Activated T-cell treated with anti-CD3 and anti-CD28 coated beads, Interleukin-2, amount 50 U/mL, for 48 hours (primary cell): ENCODE results near the gene GRK1.

ENCODE experiments used
- DNase-seq, 2 experiments: peaks; one replicate each; pipeline ENCODE4 v3.0.0-alpha.2; 2020

GRK1 gene

DNA sequence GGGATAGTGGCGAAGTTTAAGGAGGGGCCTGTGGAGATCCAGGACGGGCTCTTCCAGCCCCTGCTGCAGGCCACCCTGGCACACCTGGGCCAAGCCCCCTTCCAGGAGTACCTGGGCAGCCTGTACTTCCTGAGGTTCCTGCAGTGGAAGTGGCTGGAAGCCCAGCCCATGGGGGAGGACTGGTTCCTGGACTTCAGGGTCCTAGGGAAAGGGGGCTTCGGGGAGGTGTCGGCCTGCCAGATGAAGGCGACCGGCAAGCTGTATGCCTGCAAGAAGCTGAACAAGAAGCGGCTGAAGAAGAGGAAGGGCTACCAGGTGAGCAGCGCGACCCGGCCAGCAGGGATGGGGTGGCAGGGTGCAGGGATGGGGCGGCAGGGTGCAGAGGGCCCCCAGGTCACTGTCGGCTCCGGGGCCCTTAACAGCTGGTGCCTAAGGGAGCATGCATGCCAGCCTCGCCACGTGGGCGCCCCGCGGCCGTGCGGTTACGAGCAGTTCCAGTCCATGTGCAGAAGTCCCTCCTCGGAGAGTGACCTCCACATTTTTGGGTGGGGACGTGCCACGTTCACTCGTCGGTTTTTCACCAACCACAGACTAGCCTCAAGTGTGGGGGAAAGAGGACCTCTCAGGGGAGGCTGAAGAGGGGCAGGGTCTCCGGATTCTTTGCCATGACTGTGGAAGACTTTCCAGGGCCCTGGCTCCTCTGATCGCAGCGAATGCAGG, 912 bp downstream of the GRK1 start:
- DNase-seq: no peak

DNA sequence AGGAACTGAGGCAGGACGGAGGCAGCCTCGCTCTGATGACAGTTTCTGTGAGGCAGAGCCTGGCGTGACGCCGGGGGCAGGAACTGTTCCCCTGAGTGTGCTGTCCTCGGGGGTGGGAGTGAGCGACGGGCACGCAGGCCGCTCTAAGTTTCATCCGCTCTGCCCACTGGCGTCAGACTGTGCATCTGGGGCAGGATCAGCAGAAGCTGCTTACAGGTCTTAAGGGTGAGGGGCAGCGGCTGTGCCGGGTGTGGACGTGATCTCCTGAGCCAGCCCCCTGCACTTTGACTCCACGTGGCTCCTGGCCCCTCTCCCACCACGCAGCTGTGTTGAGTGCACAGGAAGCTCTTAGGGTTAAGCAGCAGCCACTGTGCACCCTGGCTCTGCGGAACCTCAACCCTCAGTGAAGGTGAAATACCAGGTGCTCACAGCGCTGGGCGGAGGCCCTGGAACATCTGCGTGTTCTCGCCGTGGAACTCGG, 1.5 kb downstream of the GRK1 start:
- DNase-seq: no peak

DNA sequence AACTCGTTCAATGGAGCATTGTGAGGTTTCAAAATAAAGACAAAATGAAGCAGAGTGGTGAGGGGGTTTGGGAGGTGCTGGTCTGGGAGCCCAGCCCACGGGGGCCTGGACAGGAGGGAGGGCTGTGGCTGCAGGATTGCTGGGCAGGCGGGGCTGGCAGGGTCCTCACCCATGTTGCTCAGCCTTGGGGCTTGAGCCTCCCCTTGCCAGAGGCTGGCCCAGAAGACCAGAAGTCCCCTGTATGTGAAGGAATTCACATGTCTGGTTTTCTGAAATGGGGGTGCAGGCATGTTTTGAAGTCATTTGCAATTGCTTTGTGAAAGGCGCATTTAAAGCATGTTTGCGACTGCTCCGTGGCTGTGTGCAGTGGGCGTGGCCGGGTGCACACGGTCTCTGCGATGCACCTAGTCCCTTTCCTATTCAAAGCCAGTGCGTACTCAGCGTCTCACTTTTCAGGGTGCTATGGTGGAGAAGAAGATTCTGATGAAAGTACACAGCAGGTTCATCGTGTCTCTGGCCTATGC, 2.3 kb downstream of the GRK1 start:
- no peak for DNase-seq

DNA sequence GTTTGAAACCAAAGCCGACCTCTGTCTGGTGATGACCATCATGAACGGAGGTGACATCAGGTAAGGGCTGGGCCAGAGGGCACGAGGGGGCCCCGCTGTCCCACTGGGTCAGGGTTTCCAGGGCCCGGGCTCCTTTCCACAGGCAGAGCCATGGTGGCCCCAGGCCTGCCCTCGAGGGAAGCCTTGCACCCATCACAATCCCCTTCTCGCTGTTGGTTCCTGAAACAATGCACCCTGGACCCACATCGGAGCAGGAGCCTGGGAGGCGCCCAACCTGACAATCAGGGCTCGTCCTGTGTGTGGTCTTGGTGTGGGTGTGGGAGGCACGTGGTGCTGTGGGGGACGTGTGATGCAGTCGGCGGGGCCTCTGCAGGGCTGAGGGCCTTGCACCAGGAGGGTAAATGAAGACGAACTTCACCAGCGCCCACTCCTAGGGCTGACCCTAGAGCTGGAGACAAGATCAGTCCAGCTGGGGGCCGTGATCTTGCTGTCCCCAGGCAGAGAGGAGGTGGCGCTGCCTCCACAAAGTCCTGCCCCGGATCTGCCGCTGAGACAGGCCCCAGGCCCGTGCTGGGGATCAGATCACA, 2.8 kb downstream of the GRK1 start:
- DNase-seq: no peak

DNA sequence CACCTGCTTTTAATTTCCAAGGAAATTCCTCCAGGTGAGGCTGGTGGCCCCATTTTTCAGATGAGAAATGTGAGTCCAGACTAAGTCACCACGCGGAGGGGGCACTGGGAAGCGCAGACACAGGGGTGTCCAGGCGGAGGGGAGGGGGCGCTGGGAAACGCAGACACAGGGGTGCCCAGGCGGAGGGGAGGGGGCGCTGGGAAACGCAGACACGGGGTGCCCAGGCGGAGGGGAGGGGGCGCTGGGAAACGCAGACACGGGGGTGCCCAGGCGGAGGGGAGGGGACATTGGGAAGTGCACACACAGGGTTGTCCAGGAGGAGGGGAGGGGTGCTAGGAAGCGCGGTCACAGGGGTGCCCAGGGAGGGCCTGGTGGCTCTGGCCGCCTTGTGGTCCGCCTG, 3.5 kb downstream of the GRK1 start:
- DNase-seq: no peak

DNA sequence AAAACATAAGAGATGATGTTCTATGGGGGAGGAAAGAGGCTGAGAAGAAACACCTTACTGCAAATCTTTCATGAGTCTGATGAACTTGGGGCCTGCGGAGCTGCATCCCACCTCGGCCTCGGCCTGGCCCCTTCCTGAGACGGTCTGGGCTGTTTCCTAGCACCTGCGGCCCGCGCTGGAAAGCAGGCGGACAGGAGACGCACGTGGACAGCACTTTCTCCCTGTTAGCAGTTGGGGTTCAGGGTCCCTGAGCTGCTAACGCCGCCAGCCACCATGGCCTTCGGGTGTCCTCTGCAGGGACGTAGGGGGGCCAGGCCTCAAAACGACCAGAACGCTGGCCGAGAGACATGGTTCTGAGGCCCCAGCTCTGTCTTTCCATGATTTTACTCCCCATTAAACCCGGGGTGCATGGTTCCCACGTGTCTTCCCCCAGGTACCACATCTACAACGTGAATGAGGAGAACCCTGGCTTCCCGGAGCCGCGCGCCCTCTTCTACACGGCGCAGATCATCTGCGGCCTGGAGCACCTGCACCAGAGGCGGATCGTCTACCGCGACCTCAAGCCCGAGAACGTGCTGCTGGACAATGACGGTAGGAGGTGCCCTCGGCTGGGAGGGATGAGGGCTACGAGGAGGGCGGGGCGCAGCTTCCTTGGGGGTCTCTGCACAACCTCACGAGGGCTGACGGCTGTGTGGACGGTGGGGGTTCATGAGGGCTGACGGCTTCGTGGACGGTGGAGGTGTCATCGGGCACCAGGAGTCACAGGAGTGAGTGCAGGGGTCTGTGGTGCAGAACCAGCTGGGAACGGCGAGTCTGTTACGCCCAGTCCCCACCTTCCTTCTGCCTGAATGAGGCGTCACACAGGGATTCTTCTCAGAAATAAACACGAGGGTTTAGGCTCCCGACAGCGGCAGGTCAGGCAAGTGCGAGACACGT, 4.3 kb downstream of the GRK1 start:
- DNase-seq: no peak

DNA sequence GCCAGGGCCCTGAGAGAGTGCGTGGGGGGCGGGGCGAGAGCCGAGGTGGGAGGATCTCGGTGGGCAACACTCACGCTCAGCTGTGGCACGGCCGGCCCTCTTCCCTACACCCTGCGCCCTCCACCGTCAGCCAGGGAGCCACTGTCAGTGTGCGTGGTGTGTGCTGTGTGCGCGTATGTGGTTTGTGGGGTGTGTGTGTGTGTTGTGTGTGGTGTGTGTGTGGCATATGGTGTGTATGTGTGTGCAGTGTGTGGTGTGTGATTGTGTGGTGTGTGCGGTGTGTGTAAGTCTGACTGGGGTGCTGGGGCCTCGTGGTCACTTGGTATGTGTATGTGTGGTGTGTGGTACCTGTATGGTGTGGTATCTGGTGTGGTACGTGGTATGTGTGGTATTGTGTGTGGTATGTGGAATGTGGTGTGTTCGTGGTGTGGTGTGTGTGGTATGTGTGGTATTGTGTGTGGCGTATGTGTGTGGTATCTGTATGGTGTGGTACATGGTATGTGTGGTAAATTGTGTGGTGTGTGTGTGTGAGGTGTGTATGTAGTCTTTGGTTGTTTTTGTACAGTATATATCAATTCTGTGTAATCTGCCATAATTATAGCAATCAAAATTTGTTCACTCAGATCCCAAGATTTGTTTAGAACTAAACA, 5.1 kb downstream of the GRK1 start:
- no peak for DNase-seq

DNA sequence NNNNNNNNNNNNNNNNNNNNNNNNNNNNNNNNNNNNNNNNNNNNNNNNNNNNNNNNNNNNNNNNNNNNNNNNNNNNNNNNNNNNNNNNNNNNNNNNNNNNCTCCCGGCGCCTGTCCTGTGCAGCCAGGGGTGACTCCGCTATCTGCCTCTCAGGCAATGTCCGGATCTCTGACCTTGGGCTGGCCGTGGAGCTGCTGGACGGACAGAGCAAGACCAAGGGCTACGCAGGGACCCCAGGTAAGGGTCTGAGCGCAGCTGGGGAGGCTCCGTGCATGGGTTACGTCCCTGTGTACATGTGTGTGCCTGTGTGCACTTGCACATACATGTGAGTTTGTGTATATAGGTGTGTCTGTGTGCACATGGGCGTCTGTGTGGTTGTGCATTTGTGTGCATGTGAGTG, 55.9 kb downstream of the GRK1 start:
- no peak for DNase-seq

DNA sequence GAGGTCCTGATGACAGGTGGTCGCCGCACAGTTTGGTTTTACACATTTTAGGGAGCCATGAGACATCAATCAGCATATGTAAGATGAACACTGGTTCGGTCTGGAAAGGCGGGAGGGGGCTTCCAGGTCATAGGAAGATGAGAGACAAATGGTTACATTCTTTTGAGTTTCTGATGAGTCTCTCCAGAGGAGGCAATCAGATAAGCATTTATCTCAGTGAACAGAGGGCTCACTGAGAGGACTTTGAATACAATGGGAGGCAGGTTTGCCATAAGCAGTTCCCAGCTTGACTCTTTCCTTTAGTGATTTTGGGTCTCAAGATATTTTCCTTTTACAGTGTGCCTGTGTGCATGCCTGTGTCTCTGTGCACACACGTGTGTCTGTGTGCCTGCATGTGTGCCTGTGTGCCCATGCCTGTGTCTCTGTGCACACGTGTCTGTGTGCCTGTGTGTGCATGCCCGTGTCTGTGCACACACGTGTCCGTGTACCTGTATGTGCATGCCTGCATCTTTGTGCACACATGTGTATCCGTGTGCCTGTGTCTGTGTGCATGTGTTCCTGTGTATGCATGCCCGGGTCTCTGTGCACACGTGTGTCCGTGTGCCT, 56.5 kb downstream of the GRK1 start:
- no peak for DNase-seq

DNA sequence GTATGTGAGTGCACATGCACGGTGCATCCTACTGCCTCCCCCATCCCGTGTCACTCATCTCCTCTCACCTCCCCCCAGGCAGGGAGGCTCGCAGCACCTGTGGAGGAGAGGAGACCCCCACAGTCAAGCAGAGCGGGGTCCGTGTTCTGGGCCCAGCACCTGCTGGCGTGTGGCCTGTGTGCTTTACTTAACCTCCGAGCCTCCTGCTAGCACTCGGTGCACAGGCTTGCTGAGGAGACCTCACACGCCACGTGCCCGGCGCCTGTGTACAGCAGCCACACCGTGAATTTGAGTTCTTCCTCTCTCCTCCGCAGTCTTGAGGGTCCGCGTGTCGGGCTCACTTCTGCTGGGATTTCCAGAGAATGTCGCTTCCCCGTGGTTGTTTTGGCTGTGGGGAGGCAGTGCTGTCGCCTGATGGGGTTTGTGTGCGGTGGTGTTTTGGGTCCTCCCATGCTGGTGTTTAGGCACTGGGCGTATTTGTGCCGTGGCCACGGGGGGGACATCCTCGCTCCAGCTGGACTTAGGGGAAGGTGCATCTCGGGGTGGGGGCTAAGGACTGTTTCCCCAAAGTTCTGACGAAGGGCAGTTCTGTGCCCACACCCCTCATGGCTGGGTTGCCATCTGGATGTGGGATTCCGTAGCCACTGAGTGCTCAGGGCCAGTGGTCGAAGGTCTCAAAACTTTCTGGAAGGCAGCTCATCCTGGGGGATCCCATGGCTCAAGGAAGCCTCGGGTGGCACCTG, 57.2 kb downstream of the GRK1 start:
- DNase-seq: no peak

DNA sequence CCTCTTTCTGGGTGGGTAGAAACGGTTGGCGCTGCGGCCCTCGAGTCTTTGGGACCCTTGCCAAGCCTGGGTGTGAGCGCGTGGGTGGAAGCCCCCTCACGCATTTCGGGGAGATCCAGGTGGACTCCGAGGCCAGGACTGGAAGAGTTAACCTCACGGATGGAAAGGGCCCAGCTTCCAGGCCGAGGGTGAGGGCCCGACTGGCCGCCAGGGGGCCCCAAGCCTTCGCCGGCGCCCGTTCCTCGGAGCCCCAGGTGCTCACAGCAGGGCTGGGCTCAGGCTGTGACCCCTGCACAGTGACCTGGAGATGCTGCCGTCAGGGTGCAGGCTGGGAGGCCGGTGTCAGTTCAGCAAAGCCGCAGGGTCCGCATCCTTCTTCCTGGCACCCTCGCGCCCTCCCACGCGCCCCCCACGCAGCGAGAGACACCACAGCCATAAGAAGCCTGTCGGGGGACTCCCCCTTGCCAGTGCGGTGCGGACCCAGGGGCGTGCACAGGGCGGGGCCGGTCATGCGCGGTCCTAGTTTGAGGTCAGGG, 57.8 kb downstream of the GRK1 start:
- DNase-seq: peak; percentile 92

DNA sequence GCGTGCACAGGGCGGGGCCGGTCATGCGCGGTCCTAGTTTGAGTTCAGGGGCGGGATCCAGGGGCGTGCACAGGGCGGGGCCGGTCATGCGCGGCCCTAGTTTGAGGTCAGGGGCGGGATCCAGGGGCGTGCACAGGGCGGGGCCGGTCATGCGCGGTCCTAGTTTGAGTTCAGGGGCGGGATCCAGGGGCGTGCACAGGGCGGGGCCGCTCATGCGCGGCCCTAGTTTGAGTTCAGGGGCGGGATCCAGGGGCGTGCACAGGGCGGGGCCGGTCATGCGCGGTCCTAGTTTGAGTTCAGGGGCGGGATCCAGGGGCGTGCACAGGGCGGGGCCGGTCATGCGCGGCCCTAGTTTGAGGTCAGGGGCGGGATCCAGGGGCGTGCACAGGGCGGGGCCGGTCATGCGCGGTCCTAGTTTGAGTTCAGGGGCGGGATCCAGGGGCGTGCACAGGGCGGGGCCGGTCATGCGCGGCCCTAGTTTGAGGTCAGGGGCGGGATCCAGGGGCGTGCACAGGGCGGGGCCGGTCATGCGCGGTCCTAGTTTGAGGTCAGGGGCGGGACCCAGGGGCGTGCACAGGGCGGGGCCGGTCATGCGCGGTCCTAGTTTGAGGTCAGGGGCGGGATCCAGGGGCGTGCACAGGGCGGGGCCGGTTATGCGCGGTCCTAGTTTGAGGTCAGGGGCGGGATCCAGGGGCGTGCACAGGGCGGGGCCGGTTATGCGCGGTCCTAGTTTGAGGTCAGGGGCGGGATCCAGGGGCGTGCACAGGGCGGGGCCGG, 58.5 kb downstream of the GRK1 start:
- DNase-seq: peak; percentile 82 to 83

DNA sequence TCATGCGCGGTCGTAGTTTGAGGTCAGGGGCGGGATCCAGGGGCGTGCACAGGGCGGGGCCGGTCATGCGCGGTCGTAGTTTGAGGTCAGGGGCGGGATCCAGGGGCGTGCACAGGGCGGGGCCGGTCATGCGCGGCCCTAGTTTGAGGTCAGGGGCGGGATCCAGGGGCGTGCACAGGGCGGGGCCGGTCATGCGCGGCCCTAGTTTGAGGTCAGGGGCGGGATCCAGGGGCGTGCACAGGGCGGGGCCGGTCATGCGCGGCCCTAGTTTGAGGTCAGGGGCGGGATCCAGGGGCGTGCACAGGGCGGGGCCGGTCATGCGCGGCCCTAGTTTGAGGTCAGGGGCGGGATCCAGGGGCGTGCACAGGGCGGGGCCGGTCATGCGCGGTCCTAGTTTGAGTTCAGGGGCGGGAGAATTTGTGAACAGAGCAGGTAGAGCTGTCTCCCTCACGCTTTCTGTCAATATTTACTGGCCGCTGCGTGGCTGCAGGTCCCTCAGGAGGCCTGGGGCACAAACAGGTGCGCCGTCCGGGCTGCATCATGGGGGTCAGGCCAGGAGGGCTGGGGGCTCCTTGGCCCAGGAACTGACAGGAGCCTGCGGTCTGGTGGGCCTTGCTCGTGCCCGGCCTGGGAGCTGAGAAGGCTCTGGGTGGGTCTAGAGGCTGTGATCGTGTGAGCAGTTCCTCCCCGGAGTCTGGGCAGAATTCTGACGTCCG, 59.2 kb downstream of the GRK1 start:
- DNase-seq: peak; percentile 41 to 54

DNA sequence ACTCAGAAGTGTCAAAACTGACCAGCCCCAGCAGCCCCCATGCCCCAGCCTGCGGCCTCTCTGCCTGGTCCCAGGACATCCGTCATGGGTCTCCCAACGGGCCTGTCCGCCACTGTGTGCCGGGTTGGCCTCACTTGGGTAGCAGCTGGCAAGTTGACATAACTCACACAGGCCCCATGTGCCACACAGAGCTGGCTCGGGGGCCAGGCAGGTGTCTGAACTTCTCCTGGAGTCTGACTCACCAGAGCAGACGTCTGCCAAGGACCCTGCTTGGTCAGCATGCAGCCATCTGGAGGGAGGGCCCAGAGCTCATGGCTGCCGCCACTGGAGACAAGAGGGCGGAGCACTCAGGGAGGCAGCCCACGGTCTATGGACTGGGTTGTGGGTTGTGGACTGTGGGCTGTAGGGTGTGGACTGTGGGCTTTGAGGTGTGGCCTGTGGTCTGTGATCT, 60.0 kb downstream of the GRK1 start:
- no peak for DNase-seq

DNA sequence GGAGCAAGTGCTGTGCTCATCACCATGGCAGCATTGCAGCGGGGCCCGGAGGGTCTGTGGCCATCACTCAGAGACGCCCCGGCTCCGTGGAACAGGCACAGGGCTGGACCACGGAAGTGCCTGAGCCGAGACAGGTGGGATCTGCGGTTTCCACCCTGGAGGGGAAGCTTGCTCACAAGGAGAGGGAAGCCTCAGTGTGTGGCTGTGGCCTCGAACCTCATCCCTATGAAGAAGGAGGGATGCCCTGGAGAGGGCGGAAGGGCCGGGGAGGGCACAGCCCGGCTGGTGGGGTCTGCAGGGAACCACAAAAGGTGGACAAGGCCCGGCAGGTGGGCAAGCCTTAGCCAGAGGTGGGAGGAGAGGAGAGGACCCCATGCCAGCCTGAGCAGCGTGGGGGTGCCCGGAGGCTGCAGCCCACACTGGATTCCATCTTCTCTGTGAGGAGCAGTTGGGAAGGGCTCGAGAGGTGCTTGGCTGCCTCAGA, 61.6 kb downstream of the GRK1 start:
- no peak for DNase-seq

DNA sequence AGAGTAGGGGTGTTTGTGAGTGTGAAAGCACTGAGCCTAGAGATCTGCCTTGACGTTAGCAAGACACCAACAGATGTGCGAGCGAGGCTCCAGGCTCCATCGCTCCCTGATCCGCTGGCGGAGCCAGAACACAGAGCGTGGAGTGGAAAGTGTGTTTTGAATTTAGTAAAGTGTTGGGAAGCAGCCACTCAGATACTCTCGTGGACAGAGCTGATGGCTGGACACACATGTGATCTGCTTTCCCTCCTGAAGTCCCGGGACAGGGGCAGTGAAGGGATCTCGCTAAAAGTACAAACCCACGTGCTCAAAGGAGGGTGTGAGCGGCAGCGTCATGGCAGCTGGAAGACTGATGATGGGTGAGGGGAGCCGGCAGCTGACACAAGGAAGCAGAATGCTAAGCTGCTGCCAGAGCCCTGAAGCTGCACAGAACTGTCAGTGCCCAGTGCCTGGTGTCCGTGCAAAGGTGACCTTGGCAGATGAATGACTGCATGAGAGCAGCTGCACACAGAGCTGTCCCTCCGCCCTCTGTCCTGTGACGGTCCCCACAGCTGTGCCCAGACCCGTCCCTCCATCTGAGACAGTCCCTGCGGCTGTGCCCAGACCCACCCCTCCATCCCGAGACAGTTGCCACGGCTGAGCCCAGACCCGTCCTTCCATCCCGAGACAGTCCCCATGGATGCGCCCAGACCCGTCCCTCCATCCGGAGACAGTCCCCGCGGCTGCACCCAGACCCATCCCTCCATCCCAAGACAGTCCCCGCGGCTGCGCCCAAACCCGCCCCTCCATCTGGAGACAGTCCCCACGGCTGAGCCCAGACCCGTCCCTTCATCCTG, 62.4 kb downstream of the GRK1 start:
- DNase-seq: no peak

DNA sequence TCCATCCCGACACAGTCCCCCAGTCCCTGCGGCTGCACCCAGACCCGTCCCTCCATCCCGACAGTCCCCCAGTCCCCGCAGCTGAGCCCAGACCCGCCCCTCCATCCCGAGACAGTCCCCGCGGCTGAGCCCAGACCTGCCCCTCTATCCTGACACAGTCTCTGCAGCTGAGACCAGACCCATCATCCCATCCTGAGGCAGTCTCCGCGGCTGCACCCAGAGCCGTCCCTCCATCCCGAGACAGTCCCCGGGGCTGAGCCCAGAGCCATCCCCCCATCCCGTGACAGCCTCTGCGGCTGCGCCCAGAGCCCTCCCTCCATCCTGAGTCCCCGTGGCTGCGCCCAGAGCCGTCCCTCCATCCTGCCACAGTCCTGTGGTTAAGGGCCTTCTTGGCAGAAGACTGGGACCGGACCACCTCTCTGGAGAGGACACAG, 63.3 kb downstream of the GRK1 start:
- no peak for DNase-seq

DNA sequence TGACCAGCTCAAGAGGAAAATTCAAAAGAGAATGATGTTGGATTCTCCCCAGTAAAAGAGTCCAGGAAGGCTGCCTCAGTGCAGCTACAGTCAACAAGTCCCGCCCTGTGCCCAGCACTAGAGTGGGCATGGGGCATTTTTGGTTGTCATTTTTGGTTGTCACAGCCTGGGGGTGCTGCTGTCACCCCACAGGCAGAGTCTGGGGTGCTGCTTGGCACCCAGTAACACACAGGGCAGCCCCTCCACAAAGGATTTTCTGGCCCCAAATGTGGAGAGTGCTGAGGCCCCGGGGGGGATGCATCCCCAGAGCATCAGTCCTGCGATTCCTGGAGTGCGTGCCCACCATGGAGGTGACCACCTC, 63.8 kb downstream of the GRK1 start:
- DNase-seq: no peak
